Measurements from ENCODE around the gene CC2D2A. TPM values are rescaled to one million over a fixed set of nuclear protein-coding genes. Genes with fewer than 3 reads are reported as not detected.

CC2D2A gene
- total RNA-seq, 1 donor from 2014 or later: 65.7 TPM

DNA sequence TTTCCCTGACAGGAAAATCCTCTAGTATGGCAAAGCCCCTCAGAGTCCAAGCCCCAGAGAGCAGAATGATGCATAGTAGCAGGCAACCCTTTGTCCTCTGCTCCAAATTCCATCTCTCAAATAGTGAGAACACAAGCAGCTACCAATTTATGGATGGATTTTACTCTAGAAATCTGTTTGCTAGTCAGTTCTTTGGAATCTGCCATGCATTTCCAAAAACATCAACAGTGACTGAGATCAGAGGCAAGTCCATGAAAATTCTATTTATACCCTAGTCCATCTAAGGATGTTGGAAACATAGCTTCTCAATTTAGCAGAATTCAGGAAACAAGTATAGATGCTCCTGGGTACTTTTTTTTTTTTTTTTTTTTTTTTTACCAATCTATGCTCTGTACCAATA lies 10.0 kb upstream of the CC2D2A start:
- DNase-seq (ENCODE audit: low spot score): no peak

GRCh38 chr4:15466596-15466995 lies 3.1 kb upstream of the CC2D2A start:
- DNase-seq (ENCODE audit: low spot score): no peak

GRCh38 chr4:15470128-15470475 lies 420 bp downstream of the CC2D2A start:
- DNase-seq (ENCODE audit: low spot score): peak; percentile 55

DNA sequence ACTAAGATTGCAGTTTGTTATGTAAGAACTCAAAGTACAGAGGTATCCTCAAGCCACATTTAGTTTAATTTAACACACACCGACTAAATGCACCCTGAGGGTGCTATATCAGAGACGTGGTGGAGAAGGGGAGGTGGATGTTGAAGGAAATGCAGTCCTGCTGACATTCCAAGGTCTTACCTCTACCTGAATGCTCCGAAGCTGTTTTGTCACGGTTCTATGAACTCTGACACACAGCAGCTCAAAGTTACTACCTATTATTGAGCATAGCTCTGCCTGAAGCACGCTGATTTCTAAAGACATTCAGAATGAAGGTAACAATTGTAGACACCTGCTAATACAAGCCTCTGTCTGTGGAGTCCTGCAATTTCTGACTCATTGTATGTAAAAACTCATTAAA lies 6.7 kb downstream of the CC2D2A start:
- no peak for DNase-seq (ENCODE audit: low spot score)

- DNase-seq (ENCODE audit: low spot score): no peak
Measured at GRCh38 chr4:15478724-15479088, 9.0 kb downstream of the CC2D2A start.

DNA sequence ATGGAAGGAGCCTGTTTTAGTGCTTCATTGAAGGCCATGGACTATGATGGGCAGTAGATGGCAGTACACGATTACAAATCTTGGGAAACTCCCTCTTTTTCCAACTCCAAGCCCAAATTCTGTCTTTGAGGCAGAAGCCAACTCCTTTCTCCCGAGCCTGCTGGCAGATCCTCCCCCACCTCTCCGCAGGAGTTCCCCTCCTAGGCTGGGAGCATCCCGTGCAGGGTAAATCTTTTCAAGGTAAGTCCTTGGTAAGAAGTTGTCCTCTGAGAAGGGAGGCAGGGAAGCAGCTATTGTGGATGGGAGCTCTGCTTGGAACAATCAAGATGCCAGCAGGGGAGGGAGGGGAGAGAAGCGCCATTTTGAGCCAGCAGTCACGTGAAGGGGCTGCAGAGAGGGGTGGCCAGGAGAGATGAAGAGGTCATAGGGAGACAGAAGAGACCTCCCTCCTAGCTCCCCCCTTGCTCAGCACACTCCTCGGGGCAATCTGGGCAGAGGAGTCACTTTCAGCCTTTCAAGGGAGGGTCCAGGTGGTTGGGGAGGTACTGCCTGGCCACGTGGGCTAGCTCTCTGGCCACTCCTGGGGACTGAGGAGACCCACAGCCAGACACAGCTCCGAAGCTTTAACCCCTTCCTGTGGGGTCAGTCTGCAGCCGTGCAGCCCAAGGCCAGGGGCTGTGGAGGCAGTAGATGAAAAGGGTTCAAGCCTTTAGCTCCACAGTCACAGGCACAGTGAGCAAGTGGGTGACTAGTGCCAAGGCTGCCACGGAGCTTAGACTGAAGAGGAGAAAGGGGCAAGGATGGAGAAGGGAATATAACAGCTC lies 9.6 kb downstream of the CC2D2A start:
- peak; percentile 96 for DNase-seq (ENCODE audit: low spot score)

DNA sequence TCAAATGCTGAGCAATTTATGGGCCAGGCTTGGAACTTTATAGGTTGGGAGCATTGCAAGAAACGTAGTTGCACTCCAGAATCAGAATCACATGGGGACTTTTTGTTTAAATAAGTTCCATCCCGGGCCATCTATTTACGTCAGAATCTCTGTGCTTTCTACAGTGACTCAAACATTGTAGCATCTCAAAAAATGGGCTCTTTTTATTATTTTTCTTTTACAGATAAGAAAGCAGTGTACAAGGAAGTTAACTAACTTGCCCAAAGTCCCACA lies 10.2 kb downstream of the CC2D2A start:
- DNase-seq (ENCODE audit: low spot score): peak; percentile 49

GRCh38 chr4:15481961-15482745 lies 12.5 kb downstream of the CC2D2A start:
- no peak for DNase-seq (ENCODE audit: low spot score)

GRCh38 chr4:15482842-15483241 lies 13.2 kb downstream of the CC2D2A start:
- DNase-seq (ENCODE audit: low spot score): no peak

DNA sequence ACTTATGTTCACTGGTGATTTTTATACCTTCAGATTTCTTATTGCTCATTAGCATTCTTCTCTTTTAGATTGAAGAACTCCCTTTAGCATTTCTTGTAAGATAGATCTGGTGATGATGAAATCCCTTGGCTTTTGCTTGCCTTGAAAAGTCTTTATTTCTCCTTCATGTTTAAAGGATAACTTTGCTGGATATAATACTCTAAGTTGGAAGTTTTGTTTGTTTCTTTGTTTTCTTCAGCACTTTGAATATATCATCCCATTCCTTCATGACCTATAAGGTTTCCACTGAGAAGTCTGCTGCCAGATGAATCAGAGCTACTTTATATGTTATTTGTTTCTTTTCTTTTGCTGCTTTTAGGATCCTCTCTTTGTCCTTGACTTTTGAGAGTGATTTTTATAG lies 18.5 kb downstream of the CC2D2A start:
- no peak for DNase-seq (ENCODE audit: low spot score)

- DNase-seq (ENCODE audit: low spot score): no peak
Measured at GRCh38 chr4:15488658-15489470, 19.2 kb downstream of the CC2D2A start.

- DNase-seq (ENCODE audit: low spot score): no peak
Measured at GRCh38 chr4:15489551-15489950, 19.9 kb downstream of the CC2D2A start.

DNA sequence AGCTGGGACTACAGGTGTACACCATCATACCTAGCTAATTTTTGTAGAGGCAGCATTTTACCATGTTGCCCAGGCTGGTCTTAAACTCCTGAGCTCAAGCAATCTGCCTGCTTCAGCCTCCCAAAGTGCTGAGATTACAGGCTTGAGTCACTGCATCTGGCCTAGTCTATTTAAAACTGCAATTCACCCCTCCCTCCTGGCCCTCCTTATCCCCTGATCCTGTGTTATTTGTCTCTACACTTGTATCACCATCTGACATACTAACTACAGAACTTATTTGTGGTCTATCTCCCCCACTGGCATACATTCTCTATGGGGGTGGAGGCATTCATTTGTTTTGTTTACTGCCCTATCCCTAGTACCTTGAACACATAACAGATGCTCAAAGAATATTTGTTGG lies 23.7 kb downstream of the CC2D2A start:
- DNase-seq (ENCODE audit: low spot score): peak; percentile 84

DNA sequence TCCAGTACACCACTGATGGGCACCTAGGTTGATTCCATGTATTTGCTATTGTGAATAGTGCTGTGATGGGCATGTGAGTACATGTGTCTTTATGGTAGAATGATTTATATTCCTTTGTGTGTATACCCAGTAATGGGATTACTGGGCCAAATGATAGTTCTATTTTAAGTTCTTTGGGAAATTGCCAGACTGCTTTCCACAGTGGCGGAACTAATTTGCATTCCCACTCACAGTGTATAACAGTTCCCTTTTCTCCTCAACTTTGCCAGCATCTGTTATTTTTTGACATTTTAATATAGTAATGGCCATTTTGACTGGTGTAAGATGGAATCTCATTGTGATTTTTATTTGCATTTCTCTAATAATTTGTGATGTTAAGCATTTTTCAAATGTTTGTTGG lies 25.9 kb downstream of the CC2D2A start:
- DNase-seq (ENCODE audit: low spot score): no peak

GRCh38 chr4:15498356-15498755 lies 28.7 kb downstream of the CC2D2A start:
- DNase-seq (ENCODE audit: low spot score): peak; percentile 68

- DNase-seq (ENCODE audit: low spot score): no peak
Measured at GRCh38 chr4:15500701-15501100, 31.0 kb downstream of the CC2D2A start.

DNA sequence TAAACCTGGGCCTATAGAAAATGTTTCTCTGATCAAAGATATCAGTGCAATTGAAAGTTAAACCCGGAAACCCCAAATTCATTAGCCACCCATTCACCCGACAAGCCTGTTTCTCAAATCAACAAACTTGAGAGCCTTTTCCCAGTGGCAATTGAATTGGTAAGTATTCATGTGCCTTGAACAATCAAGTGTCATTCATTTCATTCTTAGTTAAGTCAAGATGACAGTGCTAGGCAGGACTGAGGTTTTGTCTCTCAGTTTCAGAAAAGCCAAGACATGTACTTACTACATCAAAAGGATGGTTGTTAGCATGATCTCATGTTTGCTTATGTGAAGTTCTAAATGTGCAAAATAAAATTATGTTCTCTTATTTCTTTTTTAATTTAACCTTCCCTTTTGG lies 32.3 kb downstream of the CC2D2A start:
- no peak for DNase-seq (ENCODE audit: low spot score)

GRCh38 chr4:15502384-15502783 lies 32.7 kb downstream of the CC2D2A start:
- peak; percentile 33 for DNase-seq (ENCODE audit: low spot score)

GRCh38 chr4:15504041-15504440 lies 34.4 kb downstream of the CC2D2A start:
- no peak for DNase-seq (ENCODE audit: low spot score)

DNA sequence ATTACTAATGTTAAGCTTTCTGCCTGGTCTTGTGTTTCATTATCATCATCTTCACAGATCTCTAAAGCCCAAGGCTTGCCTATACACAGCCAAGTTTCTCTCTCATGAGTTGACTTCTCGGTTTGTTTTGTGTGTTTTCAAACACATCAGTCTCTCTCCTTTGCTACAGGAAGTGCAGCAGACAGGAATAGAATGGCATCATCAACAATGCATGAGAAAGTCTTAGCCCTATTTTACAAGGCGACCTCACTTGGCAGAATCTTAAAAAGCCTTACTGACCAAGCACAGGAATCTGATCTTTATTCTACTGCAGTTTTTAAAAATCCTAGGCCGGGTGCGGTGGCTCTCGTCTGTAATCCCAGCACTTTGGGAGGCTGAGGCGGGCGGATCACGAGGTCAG lies 36.8 kb downstream of the CC2D2A start:
- peak; percentile 62 for DNase-seq (ENCODE audit: low spot score)

GRCh38 chr4:15507679-15508078 lies 38.0 kb downstream of the CC2D2A start:
- no peak for DNase-seq (ENCODE audit: low spot score)

DNA sequence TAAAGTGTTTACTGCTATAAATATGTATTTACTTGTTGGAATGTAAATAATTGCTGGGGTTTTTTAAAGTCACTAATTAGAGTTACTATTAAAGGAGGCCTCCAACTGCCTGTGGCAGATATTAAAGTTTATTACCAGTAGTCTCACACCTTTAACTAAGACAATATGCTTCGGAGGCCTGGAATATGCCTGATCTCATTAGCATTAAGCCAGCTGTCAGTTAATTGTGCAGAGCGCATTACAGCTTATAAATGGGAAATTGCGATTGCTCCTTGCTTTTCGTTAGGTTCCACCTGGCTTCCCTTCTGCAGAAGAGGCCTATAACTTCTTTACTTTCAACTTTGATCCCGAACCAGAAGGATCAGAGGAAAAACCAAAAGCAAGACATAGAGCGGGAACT lies 41.3 kb downstream of the CC2D2A start:
- no peak for DNase-seq (ENCODE audit: low spot score)

GRCh38 chr4:15513545-15513944 lies 43.9 kb downstream of the CC2D2A start:
- peak; percentile 54 for DNase-seq (ENCODE audit: low spot score)

All from umbilical cord (tissue), 2 donors.